NK-92 (cell line): ENCODE measurements around the gene TBC1D22A.
"Not testable (repeated sequence)": the region's sequence is repeated elsewhere in the genome, so short reads cannot be mapped to it uniquely, and the experiment has no call there.

Source experiments
- DNase-seq: peaks from one replicate; lab custom pipeline; 2025; ENCODE audit not compliant: unreplicated experiment; lab: John Stamatoyannopoulos, UW

TBC1D22A gene

DNA sequence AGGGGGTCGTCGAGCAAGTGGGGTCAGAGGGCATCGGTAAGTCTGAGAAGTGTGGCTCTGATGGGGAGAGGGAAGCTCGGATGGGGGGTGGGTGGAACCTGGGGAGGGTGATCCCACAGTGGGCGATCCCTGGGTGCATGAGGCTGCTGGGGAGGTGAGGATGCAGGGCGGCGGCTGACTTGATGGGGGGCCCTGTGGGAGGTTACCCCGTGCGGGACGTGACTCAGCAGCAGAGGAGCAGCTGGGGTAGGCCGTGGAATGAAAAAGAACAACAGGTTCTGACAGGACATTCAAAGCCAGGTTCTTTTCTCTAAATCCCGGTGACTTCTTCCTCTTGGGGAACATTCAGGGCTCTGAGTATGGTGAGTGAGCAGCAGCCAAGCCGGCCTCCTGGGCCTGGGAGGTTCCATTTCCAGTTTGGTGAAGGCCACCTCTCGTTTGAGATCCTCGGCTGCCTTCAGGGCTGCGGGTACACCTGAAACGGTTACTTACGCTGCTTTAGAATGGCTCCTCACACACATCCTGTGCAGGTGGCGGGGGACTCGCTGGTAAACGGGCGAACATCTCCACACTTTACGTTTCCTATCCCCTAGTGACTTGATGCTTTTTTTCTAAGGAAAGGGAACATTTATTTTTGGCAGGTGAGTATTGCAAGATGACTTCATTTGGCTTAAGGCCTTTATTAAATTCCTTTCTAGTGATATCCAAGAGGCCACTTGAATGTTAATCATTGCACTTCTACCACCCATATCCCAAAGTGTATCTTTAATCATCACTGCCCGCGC is 278.2 kb downstream of the TBC1D22A start:
- DNase-seq = no peak

DNA sequence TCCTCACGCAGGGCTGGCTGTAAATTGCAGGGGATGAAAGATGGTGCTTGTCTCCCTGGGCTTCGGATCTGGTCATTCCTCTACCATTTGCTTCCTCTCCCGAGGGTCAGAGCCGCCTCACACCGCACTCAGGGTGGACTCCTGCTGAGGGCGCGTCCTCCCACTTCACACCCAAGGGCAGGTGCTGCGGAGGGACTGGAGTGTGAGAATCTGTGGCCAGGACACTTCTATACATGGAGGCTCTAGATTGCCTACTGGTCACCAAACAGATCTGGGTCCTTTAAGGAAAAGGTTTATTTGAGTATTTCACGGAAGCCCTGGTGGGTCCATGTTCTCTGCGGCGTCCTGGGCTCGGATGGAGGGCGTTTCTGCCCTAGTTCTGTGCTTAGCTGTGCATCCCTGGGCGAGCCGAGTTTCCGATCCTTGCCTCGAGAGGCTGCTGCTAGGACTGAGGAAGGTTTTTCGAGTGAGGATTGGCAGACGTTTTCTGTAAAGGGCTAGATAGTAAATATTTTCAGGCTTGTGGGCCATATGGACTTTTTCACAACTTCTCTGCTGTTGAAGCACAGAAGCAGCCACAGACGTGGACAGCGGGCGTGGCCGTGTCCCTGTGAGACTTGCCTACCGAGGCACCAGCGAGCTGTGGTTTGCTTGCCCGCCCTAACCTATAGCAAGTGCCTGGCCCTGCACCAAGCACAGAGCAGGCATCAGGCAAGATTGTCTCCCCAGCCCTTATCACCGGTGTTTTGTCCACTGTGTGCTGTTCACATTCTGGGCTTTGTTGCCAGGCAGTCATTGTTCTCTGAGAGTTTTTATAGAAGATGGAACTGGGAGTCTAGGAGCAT is 279.0 kb downstream of the TBC1D22A start:
- no peak for DNase-seq

GRCh38 chr22:47042116-47042825 is 279.8 kb downstream of the TBC1D22A start:
- no peak for DNase-seq

GRCh38 chr22:47042861-47043496 is 280.5 kb downstream of the TBC1D22A start:
- no peak for DNase-seq

DNA sequence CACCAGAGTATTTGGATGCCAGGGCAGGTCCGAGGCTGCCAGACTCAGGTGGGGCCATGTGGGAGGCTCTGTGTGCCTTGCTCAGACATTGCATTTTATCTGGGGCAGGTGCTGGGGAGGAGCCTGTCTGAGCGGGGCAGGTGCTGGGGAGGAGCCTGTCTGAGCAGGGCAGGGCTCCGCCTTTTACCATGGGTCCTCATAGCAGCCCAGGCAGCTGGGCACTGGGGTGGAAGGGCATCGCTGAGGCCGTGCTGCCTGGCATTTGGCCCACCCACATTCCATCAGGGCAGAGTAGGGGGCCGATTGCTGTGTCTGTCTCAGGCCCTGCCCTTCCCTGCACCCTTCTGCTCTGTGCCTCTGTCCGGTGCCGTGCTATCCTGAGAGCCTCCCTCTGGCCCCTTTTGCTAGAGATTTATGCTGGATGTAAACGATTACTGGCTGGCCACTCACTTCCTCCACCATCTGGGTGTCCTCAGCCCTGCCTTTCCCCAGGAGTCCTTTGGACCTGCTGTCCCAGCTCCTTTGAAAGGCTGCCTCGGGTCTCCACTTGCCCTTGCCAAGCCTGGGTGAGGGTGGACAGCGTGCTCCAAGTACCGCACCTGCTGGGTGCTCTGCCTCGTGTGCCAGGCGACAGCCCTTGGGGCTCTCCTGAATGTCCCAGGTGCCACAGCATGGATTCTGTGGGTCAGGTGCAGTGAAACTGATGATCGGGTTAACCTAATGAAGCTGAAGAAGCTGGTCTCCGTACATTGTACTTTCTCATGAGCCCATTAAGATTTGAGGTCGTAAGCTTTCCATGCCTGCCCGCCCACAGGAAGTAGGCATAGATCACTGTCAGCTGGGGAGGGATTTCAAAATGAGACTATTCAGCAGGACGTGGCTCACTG is 281.6 kb downstream of the TBC1D22A start:
- no peak for DNase-seq

DNA sequence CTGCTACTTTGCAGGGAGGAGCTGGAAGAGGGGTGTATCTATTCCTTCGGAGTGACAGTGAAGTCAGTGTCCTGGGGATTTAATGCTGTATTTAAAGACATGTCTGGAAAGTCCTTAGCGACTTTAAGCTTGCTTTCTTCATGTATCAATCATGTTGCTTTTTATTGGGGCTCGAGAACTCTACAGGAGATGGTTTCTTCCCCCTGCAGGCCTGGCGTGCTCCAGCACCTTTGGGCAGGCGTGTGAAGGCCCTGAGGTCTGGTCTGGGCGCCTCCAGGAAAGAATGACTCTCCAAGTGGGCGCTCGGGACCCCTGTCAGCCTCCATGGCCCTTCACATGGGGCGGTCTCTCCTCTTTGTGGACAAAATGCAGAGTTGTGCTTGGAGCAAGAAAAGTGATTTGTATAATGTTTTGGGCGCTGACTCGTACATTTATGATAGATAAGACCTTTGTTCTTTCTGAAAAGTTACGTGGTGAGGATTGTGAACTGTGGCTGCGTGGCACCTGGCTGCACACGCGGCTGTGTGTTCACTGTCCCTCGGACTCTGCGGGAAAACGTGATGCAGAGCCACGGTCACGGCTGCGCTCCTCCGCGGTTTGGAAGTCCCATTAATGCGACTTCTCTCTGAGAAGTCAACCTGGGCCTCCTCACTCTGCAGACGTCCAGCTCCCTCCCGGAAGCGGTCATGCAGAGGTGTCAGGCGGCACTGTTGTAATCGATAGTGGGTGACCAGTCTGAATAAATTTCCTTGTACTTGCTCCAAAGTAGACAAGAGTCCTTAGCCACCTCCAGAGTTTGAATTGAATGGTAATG is 282.5 kb downstream of the TBC1D22A start:
- DNase-seq = no peak

DNA sequence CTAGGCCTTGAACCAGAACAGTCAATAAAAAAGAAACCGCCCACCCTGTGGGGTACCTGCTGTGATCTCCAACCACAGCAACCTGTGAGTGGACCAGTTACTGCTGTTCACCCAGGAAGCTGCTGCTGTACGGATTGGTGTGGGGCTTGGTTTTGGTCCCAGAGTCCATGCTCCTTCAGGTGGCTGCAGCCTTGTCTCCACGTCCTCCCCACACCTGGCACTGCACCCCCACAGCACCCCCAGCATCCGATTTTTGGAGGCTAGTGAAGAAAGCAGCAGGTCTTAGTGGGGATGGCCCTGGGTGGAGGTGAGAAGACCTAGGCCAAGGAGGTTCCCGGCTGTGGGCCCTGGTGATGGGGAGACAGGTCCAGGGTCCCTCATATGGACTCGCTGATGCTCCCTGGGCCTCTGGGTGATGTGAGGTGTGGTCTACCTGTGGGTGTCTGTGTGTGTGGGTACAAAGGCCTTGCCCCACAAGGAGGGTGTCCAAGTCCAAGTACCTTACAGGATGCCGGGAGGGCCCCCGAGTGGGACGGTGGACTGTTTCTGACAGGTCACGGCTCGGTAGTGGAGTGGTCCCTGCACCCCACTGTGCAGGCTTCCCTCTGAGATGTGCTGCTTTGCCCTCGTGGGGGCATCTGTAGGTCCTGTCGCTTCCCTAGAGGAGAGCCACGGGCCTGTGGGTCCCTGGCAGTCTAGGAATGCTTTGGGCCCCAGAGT is 283.4 kb downstream of the TBC1D22A start:
- DNase-seq = no peak

- DNase-seq = no peak
Measured at GRCh38 chr22:47046411-47047065, 284.1 kb downstream of the TBC1D22A start.

DNA sequence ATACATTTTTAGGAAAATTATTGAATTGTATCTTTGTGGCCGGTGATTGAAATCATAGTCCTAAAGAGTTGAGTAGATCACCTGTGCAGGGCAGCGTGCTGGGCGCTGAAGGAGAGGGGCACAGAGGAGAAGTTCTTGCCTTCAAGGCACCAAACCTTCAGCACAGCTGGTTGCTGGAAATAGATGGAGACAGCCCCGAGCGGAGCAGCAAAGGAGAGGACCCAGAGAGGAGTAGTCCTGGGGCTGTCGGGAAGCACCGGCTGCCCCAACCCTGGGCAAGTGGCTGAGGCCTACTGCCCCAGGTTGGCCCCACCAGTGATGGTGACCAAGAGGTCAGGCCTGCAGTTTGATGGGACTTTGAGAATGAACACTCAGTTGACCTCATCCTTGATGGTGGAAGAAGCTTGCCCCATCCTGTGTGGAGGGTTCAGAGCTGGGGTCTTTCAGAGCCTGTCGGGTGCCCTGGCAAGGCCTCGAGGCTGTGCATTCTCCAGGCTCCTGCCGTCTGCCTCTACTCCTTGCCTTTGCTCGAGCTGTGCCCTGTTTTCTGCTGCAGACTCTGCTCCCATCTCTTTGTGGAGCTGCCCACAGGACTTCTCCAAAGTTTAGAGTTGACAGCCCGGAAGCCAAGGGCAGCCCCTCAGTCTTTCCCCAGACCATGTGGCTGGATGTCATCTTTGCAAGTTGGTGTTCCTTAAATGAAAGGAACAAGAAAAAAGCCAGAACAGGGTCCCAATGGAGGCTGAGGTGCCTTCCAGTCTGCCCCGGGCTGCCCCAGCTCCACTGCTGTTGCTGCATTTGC is 285.1 kb downstream of the TBC1D22A start:
- no peak for DNase-seq

- no peak for DNase-seq
Measured at GRCh38 chr22:47048123-47049077, 285.9 kb downstream of the TBC1D22A start.

DNA sequence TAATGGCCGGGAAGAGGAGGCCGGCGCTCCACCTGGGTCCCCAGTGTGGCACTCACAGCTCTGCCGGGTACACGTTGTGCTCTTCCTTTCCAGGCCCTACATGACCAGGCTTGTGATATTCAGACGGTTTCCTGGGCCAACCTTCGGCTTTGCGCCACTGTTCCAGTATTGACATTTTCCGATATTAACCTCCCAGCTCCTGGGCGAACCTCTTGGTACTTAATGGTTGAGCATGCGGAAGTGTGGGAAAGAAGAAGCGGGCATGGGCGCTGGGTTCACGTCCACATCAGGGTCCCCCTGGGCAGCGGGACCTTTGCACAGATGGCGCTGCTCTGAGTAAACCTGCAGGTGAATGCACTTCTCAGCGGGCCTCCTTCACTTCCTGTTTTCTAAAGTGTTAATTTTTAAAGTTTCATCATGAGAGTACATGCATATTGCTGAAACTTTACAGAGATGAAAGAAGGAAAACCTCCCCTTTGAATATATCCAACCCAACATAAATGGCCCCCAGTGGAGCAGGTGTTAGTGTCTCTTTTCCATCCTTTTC is 286.7 kb downstream of the TBC1D22A start:
- DNase-seq = no peak

GRCh38 chr22:47049736-47050400 is 287.4 kb downstream of the TBC1D22A start:
- DNase-seq = not testable (repeated sequence)

DNA sequence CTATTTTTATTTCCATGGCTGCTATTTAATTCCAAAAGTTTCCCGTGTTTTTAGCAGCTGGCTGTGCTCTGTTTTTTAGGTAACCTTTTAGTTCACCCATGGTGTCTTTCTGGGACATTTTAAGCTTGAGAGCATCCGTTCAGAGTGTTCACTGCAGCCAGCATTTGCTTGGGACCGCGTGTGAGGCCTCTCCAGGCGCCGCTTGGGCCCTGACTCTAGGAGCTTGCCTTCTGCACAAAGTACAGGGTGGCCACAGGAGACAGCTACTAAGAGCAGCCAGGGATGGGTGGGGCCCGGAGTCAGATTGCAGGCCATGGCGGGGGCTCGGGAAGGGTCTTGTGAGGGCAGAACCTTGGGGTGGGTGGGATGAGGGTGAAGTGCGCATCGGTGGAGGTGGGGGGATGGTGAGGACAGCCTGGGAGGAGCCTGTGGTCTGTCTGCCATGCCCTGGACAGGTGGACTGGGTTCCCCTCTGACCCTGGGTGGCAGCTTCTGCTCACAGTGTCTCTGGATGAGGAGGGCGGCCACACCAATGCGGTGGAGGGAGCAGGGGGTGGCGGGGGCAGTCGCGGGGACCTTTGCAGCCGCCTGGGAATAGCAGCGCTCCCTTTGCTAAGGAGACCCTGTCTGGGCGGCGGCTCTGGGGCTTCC is 288.1 kb downstream of the TBC1D22A start:
- DNase-seq = no peak

DNA sequence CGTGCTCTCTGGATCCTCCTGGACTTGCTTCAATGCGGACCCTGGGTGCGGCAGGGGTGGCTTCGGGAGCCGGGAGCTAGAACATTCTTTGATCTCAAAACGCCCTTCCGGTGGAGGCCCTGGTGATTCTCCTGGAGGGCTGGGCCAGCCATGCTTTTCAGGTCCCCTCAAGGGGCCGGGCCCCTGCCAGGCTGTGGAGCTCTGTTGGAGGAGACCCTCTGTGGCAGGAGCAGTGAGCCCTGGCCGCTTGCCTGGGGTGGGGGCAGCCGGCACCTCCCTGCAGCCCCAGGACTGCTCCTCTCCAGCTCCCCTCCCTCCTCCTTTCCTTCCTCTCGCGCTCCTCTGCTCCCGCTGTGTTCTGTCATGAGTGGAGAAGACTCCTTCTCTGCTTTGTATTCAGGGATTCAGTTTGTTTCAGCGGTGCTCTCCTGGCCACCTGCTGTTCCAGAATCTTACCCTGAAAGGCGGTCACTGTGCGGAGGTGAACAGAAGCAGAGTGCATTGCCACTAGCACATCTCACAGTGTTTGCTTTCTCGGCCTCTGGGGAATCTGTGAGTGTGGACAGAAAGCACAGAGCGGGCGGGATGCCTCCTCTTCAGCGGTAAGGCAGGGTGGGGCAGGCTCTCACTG is 289.1 kb downstream of the TBC1D22A start:
- no peak for DNase-seq
